Stimulated activated CD4-positive, alpha-beta T cell treated with anti-CD3 and anti-CD28 coated beads, Interleukin-15, amount 100 ng/mL, for 1 hour (primary cell): ENCODE measurements around the gene PCLO.
A peak's percentile ranks its signal among the peaks of the same experiment; 100 is the strongest.

ENCODE experiments used
- DNase-seq, 2 donors: peaks; one replicate each; pipeline ENCODE4 v3.0.0-alpha.2; 2020; ENCODE audit warnings: low read depth in 1 of 2, low spot score in 1 of 2

Gene PCLO

GRCh38 chr7:83162402-83163256, at the start of gene PCLO:
PCLO (minus strand) TSS chr7:83162884; CDS start chr7:83162592, 292 bp downstream.
- peak in 1 of 2 donors; percentile 44 for DNase-seq

GRCh38 chr7:83211685-83212084, 49.0 kb upstream of the PCLO start:
- no peak for DNase-seq

- DNase-seq = no peak
These were observed 47.8 kb upstream of the PCLO start for GRCh38 chr7:83210479-83210878.

GRCh38 chr7:83204715-83205114, 42.0 kb upstream of the PCLO start:
- no peak for DNase-seq

GRCh38 chr7:83201355-83201754, 38.7 kb upstream of the PCLO start:
- no peak for DNase-seq

- DNase-seq = no peak
These were observed 28.1 kb upstream of the PCLO start for GRCh38 chr7:83190659-83191389.

GRCh38 chr7:83178796-83179195, 16.1 kb upstream of the PCLO start:
- no peak for DNase-seq

- no peak for DNase-seq
These were observed 15.4 kb upstream of the PCLO start for GRCh38 chr7:83178066-83178465.

GRCh38 chr7:83173664-83174063, 11.0 kb upstream of the PCLO start:
- no peak for DNase-seq

- DNase-seq = no peak
These were observed 4.1 kb upstream of the PCLO start for GRCh38 chr7:83166781-83167180.

- DNase-seq = no peak
These were observed 734 bp downstream of the PCLO start for GRCh38 chr7:83161899-83162401.

GRCh38 chr7:83161186-83161585, 1.5 kb downstream of the PCLO start:
- no peak for DNase-seq

- DNase-seq = no peak
These were observed 3.0 kb downstream of the PCLO start for GRCh38 chr7:83159731-83160130.

- no peak for DNase-seq
These were observed 6.7 kb downstream of the PCLO start for GRCh38 chr7:83156006-83156405.

GRCh38 chr7:83155407-83155806, 7.3 kb downstream of the PCLO start:
- no peak for DNase-seq

- DNase-seq = no peak
These were observed 9.3 kb downstream of the PCLO start for GRCh38 chr7:83153419-83153818.

- DNase-seq = no peak
These were observed 12.4 kb downstream of the PCLO start for GRCh38 chr7:83150310-83150709.

GRCh38 chr7:83149466-83149865, 13.2 kb downstream of the PCLO start:
- no peak for DNase-seq

- DNase-seq = no peak
These were observed 13.9 kb downstream of the PCLO start for GRCh38 chr7:83148776-83149175.

GRCh38 chr7:83143107-83143506, 19.6 kb downstream of the PCLO start:
- no peak for DNase-seq

- DNase-seq = no peak
These were observed 20.3 kb downstream of the PCLO start for GRCh38 chr7:83142365-83142764.

GRCh38 chr7:83141927-83142326, 20.8 kb downstream of the PCLO start:
- no peak for DNase-seq
